ENCODE measurements around the gene SYNE3.

DNA sequence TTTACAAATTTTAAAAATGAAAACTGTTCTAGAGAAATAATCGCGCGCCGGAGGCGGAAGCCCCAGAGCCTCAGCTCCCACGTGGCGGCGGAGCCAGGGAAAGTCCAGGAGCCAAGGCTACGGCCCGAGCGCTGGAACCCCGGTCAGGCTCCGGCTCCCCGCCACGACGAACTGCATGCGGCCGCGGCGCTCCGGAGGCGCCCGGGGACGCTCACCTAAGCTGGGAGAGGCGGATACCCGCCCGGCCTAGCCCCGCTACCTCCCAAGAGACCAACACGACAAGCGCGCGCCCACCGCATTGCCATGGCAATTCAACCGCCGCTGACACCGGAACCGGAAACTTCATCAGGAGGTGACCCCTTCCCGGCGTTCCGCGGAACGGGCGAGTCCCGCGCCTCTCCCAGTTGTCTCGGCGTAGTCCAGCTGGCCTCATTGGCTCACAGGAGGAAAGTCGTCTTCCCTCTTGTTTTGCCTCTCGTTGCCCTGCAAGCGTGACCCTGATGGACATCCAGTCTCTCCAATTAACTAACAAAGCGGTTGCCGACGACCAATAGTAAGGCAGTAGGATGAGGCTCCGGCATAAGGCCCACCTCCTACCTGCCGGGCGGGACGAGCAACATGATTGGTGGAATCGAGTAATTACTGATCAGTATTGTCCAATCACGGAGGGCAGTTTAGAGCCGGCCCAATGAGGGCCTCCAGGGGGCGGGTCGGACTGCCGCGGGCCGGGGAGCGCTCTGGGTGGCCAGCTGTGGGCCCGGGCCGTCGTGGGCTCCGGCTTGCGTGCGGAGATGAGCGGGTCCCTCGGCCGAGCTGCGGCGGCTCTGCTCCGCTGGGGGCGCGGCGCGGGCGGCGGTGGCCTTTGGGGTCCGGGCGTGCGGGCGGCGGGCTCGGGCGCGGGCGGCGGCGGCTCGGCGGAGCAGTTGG is 18.1 kb upstream of the SYNE3 start, which contains the start of gene GLRX5:
- TF ChIP-seq ZBTB7A (IDR thresholded peaks at IDR 0.05; ENCODE audit: borderline replicate concordance, control insufficient read depth, low read depth, low read length): 0 out of 2 replicates have a peak, but pooled peaks have one; percentile 25
- no peak for TF ChIP-seq KDM5B (IDR thresholded peaks at IDR 0.05; ENCODE audit: insufficient replicate concordance, low read depth, low read length)
- TF ChIP-seq TEAD4 (IDR thresholded peaks at IDR 0.05; ENCODE audit: low read length): no peak
- TF ChIP-seq TEAD4 (CRISPR knock-in tag; IDR thresholded peaks at IDR 0.05; ENCODE audit: borderline replicate concordance): no peak
- TF ChIP-seq POLR2AphosphoS5 (IDR thresholded peaks at IDR 0.05; ENCODE audit: control insufficient read depth, insufficient read depth, low read depth, low read length): peak; percentile 30; the same call in 1 of the 2 replicates
- no peak for TF ChIP-seq ZNF124 (CRISPR knock-in tag; IDR thresholded peaks at IDR 0.05)
- no peak for TF ChIP-seq PTBP1 (IDR thresholded peaks at IDR 0.05; ENCODE audit: low read depth, low read length)
- TF ChIP-seq RNF2 (IDR thresholded peaks at IDR 0.05): peak; percentile 21; the same call in 1 of the 2 replicates
- no peak for TF ChIP-seq ATF3 (IDR thresholded peaks at IDR 0.05)
- TF ChIP-seq ATF3 (CRISPR knock-in tag; conservative IDR thresholded peaks at IDR 0.05): no peak
- no peak for TF ChIP-seq TCF7L2 (IDR thresholded peaks at IDR 0.05; ENCODE audit: low read depth, low read length)
- TF ChIP-seq, protein P1, sequence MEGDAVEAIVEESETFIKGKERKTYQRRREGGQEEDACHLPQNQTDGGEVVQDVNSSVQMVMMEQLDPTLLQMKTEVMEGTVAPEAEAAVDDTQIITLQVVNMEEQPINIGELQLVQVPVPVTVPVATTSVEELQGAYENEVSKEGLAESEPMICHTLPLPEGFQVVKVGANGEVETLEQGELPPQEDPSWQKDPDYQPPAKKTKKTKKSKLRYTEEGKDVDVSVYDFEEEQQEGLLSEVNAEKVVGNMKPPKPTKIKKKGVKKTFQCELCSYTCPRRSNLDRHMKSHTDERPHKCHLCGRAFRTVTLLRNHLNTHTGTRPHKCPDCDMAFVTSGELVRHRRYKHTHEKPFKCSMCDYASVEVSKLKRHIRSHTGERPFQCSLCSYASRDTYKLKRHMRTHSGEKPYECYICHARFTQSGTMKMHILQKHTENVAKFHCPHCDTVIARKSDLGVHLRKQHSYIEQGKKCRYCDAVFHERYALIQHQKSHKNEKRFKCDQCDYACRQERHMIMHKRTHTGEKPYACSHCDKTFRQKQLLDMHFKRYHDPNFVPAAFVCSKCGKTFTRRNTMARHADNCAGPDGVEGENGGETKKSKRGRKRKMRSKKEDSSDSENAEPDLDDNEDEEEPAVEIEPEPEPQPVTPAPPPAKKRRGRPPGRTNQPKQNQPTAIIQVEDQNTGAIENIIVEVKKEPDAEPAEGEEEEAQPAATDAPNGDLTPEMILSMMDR (IDR thresholded peaks at IDR 0.05 in 2 of 3, conservative IDR thresholded peaks at IDR 0.05 in 1 of 3; ENCODE audit: insufficient read depth in 2 of 3, low read depth in 1 of 3, low read length in 3 of 3): no peak
- no peak for TF ChIP-seq NR3C1 (CRISPR knock-in tag; IDR thresholded peaks at IDR 0.05)
- no peak for TF ChIP-seq HOMEZ (CRISPR knock-in tag; IDR thresholded peaks at IDR 0.05)
